ENCODE results near the gene TRIM66.

TRIM66 gene, protein sequence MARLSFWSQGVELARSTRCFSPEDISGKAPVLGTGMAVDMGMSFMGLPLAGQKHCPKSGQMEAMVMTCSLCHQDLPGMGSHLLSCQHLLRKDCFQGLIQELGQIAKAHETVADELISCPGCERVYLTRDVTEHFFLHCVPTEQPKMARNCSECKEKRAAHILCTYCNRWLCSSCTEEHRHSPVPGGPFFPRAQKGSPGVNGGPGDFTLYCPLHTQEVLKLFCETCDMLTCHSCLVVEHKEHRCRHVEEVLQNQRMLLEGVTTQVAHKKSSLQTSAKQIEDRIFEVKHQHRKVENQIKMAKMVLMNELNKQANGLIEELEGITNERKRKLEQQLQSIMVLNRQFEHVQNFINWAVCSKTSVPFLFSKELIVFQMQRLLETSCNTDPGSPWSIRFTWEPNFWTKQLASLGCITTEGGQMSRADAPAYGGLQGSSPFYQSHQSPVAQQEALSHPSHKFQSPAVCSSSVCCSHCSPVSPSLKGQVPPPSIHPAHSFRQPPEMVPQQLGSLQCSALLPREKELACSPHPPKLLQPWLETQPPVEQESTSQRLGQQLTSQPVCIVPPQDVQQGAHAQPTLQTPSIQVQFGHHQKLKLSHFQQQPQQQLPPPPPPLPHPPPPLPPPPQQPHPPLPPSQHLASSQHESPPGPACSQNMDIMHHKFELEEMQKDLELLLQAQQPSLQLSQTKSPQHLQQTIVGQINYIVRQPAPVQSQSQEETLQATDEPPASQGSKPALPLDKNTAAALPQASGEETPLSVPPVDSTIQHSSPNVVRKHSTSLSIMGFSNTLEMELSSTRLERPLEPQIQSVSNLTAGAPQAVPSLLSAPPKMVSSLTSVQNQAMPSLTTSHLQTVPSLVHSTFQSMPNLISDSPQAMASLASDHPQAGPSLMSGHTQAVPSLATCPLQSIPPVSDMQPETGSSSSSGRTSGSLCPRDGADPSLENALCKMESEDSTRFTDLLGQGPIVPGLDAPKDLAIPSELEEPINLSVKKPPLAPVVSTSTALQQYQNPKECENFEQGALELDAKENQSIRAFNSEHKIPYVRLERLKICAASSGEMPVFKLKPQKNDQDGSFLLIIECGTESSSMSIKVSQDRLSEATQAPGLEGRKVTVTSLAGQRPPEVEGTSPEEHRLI (N-terminal part only)

DNA sequence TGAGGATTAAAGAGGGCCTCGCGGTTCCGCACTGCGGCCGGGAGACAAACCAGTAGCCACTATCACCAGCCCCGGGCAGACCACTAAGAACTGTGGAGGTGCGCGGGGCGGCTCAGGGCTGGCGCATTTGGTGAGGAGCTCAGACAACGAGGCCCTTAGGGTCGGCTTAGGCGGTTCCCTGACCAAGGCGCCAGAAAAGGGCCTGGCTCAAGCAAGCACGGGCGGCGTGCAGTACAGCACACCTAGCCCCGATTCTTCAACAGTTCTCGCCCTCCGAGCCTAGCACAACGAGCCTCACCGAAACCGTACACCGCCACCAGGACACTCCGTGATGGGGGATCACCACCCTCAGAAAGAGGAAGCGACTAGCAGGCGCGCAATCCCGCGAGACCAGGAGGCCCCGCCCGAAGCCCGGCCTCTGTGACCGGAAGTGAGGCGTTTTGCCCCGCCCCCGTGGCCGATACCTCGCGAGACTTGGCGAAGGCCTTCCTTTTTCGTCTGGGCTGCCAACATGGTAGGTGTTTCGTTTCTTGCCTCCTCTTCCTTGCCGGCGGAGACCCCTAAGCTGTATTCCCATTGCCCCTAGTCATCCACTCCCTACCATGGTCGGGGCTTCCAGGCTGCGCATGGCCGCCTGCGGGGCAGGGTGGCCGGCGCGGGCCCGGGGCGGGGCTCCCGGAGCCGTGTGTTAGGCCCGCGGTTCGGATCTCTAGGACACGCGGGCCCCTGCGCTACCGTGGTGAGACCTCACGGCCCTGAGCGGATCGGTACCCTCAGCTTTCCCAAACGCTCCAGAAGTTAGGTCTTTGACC is at the start of gene TRIM66, which contains the start of gene RPL27A:
Gene TRIM66, minus strand, starts transcription at position 363 of the 812 bp plus-strand sequence. CDS start 10,391 bp downstream, outside the sequence.
Gene RPL27A, plus strand, starts transcription at position 490 of the 812 bp plus-strand sequence. Its CDS starts 22 bp downstream, at position 512.
- DNase-seq (ENCODE audit: low read depth in 2 of 2): peak; percentile 98

DNA sequence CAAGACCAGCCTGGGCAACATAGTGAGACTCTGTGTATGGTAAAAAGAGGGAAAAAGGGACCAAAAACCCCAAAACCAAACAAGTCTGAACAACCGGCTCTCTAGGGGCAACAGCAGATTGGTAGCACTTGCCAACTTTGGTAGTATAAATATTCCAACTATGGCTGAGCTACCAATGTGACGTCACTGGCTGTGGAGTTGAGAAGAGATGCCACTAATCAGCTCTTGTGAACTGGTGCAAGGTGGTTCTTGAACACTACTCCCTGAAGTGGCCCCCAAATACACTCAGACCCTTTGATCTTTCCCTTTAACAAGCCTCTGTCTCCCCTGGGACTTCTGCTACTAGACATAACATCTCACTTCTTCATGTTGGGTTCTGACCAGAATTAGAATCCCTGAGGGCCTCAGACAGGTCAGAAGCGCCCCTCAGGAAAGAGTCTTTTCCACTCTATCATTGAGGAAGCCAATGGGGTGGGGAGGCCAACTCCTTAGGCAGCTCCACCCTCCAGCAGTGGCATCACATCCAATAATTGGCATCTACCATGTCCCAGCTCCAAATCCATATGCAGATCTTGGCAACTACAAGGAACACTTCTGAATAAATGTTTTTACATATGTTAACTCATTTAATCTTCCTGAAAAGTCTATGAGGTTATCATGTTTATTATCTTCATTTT is 49.3 kb upstream of the TRIM66 start:
- DNase-seq (ENCODE audit: low read depth in 2 of 2): no peak

DNA sequence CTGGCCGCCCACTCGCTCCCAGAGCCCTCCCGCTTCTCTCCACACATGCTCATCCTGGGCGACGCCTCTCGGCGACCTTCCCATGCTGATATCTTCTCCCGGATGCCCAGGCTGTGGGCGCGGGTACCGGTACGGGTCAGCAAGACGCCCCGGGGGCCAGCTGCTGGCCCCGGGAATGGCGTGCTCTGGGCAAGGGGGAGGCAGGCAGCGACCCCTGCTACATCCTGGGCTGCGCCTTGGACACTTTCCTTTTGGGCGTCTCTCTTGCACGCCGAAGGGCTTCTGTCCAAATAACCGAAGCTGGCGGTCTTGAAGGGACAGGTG is 48.2 kb upstream of the TRIM66 start:
- no peak for DNase-seq (ENCODE audit: low read depth in 2 of 2)

DNA sequence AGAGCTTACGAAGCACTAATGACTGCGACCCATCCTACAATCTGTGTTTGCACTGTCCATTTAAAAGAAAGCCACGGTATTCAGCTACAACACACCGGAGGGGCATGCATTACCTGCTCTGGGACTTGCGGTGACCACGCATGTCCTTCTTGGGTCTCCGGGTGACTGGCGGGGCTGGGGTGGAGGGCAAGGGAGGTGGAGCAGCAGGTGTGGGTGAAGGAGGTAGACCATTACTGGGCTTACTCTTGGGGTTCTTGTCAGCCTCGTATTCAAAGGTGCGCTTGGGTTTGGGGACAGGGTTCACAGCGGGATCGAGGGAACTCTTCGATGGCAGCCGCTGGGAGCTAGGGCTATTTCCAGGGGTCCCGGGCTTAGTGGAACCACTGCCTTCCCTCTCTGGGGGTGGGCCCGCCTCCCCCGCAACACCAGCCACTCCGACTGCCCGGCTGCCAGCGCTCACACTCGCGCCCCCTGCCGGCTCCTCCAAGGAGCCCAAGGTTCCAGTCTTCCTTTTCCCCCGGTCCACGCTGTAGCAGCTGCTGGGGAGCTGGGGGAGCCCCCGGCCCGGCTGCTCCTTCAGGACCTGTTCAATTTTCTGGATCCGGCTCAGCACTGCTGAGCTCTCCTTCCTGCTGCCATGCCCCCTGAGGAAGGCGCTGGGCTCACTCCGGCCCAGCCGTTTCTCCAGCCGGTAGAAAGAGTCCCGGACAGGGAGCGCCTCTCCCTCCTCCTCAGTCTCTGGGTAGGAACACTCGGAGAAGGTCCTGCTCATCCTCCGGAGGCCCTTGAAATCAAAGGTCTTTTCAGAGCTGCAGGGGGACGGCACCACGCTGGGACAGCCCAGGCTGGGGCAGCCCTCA is 47.6 kb upstream of the TRIM66 start:
- DNase-seq (ENCODE audit: low read depth in 2 of 2): no peak

DNA sequence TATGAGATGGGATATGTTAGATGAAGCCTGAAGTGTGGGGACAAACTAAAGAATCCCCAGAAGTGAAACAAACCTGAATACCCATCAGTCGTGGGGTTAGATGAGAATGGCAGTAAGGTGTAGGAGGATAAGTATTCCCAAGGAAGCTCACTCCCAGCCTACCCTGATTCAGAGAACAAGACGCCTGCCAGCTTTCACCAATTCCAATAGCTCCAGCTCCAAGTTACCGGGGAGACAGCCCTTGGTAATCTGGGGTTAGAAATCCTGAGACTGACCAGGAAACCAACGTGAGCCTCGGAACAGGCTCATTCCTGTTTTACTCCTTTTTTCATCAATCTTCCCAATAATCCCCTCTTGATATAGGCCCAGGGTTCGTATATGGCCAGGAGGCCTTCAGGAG is 46.6 kb upstream of the TRIM66 start:
- no peak for DNase-seq (ENCODE audit: low read depth in 2 of 2)

DNA sequence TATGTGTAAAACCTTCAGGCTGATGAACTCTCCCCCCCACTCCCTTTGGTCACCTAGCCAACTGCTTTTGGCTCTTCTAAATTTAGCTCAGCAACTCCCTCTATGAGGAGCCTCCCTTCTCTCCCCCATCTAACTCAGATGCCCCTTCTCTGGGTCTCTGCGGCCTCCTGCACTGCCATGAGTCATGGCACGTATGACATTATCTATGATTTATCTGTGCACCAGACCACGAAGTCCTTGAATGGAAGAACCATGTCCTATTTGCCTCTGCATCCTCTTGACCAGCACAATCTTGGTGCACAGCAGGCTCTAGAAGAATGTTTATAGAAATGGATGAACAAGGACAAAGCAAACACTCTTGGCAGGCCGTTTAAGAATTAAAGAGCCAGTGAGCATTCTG is 46.1 kb upstream of the TRIM66 start:
- no peak for DNase-seq (ENCODE audit: low read depth in 2 of 2)

DNA sequence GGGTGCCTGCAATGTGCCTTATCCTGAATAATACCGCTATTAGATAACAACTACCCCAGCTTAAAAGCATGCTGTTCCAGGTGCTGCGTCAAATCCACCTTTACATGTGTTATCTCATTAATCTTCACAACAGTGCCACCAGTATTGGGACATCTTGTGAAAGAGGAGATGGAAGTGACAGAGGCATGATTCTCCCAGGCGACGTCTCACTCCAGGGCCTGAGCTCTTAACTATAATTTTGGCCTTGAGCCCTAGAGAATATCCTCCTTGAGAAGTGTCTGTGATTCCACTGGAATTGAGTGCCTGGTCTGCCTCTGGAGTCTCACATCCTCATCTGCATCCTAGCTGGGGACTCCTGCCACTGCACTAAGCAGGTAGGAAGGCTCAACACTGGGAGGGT is 43.9 kb upstream of the TRIM66 start:
- DNase-seq (ENCODE audit: low read depth in 2 of 2): no peak

DNA sequence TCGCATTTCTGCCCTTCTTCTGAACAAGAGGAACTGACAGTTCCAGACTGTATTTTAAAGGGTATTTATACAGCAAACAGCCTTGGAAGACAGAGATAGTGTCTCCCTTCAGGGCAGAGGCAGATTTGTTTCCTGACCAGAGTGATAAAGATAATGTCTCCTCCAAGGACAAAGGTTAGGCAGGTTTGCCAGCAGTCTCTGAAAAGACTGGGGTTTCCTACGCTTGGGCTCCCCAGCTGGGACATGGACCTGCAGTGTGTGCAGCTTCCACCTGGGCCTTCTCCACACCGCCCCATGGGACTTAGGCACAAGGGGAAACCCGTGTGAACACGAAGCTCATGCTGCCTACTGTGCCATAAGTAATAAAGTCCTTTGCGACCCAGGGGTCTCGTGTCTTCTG is 42.2 kb upstream of the TRIM66 start:
- DNase-seq (ENCODE audit: low read depth in 2 of 2): no peak

DNA sequence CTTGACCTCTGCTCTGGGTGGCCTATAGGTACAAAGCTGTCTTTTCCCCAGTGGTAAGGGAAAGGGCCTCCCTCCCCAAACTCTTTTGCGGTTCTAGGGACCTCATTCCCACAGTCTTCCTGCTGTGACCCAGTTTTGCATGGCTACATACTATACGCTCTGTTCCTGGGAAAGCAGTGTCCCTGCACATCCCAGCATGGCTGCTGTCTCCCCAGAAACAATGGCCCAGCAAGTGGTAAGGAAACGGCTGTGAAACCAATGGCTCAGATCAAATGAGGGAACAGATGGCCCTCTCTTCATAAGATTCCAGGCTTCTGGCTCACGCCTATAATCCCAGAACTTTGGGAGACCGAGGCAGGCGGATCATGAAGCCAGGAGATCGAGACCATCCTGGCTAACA is 41.2 kb upstream of the TRIM66 start:
- no peak for DNase-seq (ENCODE audit: low read depth in 2 of 2)

DNA sequence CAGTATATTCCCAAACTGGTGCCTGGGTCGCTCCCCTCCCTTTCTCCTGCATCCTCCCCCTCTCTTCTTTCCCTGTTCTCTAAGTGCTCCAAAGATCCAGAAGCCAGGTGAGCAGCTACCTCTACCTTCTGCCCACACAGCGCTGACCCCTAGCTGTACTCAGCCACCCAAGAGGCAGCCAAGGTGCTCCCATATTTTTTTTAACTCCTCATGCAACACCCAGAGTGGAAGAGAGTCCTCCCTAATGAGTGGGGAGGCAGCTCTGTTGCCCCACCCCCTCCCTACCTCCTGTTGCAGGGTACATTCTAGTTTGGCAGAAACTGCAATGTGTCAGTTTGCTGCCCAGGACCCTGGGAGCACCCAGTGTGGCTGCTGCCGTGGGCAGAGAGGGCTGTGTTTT is 40.3 kb upstream of the TRIM66 start:
- no peak for DNase-seq (ENCODE audit: low read depth in 2 of 2)

DNA sequence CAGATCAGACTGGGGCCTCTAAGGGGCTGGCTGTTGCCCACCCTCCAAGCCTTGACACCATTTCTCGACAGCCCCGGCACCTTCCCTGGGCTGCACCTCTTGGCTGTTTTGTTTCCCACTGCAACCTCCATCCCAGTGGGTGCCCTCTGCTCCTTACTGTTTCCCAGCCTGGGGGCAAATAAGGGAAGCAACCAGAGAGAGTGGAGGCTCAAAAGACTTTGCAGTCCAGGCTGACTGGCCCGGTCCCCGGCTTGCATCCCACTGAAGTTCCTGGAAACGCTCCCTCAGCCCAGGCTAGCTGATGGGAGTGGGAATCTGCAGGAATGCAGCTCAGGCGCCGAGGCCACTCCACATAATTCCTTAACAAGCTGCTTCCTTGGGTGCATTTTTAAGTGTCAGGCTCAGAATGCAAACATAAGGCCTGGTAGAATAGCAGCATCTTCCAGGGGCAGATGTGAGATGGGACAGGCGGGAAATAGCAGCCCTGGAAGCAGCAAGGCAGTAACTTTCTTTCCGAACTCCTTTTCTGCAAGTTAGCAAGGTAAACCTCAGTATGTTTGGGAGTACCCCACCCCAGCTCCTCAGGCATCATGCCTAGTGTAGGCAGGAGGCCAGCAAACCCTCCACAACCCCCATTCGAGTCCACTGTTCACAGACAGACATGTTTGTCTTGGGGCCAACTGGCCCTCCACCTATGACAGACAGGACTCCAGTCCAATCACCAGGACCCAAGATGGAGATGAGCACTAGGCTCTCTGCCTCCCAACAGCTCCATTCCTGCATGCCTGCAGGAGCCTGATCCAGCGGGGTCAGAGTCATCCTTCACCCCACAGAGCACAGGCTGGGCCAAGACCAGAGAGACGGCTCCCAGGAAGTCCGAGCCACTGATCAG is 39.4 kb upstream of the TRIM66 start:
- DNase-seq (ENCODE audit: low read depth in 2 of 2): no peak

DNA sequence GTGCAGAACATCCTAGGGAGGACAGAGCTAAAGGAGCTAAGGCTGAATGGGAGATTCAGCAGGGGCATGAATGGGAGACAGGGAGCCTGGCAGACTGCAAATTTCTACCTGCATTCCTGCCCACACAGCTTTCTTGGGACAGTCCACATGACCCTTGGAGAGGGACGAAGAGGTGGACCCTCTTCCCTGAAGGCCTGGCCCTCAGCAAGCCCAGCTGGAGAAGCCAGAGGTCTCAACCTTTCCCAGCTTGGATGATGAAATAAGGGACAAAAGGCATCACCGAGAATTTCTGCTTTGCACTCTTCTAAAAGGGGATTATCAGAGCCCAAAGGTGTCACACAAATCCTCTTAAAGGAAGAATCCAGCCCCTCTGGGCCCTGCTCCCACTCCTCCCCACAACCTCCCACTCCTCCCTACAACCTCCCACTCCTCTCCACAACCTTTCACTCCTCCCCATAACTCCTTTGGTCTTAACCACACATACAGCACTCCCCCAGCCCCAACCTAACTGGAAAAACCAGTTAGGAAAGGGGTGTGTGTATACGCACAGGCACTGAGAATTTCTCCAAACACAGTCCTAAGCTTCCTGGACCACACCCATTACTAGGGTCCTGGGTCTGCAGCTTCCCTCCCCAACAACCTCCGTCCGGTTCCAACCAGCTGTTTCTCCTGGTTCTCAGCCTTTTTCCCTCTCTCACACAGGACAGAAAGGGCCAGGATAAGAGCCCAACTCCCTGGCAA is 38.6 kb upstream of the TRIM66 start:
- DNase-seq (ENCODE audit: low read depth in 2 of 2): no peak

DNA sequence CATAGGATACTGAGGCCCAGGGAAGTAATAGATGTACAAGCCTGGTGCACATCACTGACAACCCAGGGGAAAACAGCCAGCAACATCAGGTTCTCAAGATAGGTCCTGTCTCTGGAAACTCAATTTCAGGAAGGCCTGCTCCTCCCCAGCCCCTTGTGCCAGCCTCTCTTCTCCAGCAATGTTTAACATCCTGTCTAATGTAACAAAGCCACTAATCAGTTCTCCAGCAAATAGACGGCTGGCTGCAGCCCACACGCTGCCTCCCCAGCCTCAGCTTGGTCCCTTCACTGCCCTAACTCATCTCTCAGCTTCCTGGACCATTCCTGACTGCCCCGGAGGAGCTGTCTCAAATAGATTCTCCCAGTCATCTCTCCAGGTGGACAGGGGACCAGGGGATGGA is 37.9 kb upstream of the TRIM66 start:
- no peak for DNase-seq (ENCODE audit: low read depth in 2 of 2)

DNA sequence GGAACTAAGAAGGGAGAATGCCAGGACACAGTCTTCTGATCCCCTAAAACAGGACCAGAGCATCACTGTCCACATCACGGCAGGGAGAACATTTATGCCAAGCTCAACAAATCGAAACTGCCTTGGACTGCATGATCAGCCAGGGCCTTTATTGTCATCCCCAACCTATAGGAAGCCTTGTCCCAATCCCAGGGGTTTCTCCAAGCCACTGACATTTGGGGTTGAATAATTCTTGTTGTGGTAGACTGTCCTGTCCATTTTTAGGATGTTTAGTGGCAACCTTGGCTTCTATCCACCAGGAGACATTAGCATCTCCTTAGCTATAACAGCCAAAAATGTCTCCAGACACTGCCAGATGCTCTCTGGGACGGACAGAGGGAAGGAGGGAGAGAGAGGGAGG is 37.3 kb upstream of the TRIM66 start:
- DNase-seq (ENCODE audit: low read depth in 2 of 2): no peak

DNA sequence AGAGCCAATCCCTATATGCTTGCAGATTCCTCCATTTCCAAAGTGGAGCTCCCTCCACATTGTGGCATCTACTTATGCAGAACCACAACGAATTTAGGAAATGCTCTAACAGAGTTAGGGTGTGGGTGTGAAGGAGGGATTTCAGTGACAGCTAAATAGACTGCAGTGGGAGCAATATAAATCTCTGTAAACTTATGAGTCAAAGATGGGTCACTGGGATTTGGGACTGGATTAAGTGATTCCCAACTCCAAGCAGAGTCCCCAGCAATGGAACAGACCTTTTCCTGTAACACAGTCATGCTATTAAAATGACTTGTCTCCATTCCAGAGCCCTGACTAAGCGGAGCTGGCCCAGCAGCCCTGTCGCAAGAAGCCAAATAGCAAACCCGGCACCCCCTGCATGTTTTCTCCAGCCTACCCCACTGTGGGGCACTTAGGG is 36.8 kb upstream of the TRIM66 start:
- no peak for DNase-seq (ENCODE audit: low read depth in 2 of 2)

DNA sequence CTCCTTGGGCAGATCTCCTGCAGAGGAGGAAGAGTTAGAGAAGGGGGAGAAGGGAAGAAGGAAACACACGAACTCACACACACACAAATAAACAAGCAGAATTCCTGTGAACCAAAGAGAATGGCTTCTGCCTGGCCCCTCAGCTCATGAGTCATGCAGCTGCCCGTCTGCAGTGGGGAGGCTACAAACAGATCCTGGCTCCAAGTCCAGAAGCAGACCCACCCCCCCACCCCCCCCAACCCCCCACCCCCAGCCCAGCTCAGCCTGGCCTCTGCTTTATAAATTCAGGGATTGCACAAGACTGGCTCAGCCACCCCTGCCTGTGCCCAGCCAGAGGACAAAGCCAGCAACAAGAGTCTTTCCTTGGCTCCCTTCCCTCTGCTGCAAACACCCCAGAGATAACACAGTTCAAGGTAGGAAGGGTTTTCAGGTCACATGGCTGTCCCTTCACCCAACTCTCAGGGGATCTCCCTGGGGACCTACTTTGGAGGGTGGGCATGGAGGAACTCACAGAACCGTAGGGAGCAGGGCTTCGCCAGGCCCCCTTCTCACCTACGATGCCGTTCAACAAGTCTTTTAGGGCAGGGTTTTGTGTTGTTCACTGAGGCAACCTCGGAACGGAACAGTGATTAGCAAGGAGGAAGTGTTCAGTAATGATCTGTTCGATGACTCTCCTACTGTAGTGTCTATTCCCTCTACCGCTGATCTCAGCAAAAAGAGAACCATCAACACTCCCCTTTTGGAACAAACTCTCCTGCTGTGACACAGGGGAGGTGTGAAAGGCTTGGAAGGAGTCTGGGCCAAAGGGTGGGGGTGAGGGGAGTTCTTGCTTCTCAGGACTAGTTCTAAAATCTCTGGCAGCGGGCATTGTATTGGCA is 35.6 kb upstream of the TRIM66 start:
- no peak for DNase-seq (ENCODE audit: low read depth in 2 of 2)

DNA sequence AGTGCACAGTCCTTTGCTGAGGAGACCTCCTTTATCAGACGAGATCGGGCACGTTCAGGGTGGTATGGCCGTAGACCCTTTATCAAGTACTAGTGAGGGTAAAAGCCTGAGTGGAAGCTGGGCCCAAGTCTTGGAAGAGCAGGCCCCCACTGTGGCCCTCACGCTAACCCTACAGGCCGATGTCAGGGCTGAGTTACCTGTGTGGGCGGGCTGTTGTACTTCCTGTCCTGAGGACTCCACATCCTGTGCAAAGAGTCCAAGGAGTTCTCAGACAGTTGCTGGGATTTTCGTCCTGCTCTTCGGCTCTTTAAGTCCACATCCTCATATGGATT is 35.0 kb upstream of the TRIM66 start:
- no peak for DNase-seq (ENCODE audit: low read depth in 2 of 2)

Data from stimulated activated CD4-positive, alpha-beta T cell treated with anti-CD3 and anti-CD28 coated beads, Interleukin-12 subunit alpha, Interleukin-12 subunit beta, amount 100 ng/mL, for 24 hours (primary cell).